Measurements from ENCODE around the gene CLMP. TPM values are rescaled to one million over a fixed set of nuclear protein-coding genes. Genes with fewer than 3 reads are reported as not detected.
"Not testable (repeated sequence)": the region's sequence is repeated elsewhere in the genome, so short reads cannot be mapped to it uniquely, and the experiment has no call there.

Gene CLMP
- total RNA-seq, 3 donors from 2014 or later, result 4.7 to 84.9 (median 11.0) TPM

DNA sequence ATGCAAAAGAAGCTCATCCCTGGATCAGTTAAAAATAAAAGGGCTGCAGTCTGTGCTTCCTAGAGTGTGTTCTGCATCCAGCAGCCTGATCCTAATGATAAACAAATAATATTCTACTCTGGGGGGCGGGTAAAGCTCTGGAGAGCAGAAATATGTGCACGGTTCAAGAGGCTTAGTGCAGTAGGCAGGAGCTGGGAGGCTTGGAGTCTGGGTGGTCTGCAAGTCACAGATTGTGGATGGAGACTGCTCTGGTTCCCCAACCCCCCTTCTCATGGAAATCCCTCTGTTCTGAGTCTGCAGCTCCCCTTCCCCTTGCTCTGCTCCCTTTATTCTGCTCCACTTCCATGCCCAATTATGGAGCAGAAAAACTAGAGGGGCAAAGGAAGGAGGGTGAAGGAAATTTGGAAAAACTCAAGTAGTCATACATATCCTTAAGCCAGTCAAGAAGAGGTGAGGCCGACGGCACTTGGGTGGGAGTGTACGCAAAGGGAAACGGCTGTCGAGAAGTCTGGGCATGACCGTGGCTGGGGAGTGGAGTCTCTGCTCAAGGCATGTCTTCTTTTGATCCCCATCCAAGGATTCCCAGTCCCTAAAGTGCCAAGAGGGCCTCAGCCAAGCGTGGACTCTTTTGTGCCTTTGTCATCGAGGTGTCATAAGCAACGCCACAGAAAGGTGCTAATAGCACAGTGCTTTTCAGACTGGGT lies 16.3 kb upstream of the CLMP start:
- H3K36me3 ChIP-seq (ENCODE audit: low read depth), result no peaks in the 10 kb centered on the region
- ATAC-seq, result no peak
- DNase-seq, result no peak
- H3K4me3 ChIP-seq, result no peak overlapping the region
- H3K9me3 ChIP-seq, result no peaks in the 10 kb centered on the region
- no peak for TF ChIP-seq CTCF (IDR thresholded peaks at IDR 0.05)
- intact Hi-C loops (cut with DNase I, micrococcal nuclease), result no loop called here
- H3K4me1 ChIP-seq (ENCODE audit: low read depth), result peaks cover 16% of the 10 kb centered on the region

- ATAC-seq, result no peak
- DNase-seq, result no peak
- Histone ChIP-seq H3K4me3 (no peak overlapping the region), H3K9me3 (no peaks in the 10 kb centered on the region), H3K4me1 (ENCODE audit: low read depth) (peaks cover 16% of the 10 kb centered on the region), H3K36me3 (ENCODE audit: low read depth) (no peaks in the 10 kb centered on the region)
- no peak for TF ChIP-seq CTCF (IDR thresholded peaks at IDR 0.05)
- intact Hi-C loops (cut with DNase I, micrococcal nuclease), result no loop called here
Observed at GRCh38 chr11:123209591-123209990, 14.5 kb upstream of the CLMP start.

DNA sequence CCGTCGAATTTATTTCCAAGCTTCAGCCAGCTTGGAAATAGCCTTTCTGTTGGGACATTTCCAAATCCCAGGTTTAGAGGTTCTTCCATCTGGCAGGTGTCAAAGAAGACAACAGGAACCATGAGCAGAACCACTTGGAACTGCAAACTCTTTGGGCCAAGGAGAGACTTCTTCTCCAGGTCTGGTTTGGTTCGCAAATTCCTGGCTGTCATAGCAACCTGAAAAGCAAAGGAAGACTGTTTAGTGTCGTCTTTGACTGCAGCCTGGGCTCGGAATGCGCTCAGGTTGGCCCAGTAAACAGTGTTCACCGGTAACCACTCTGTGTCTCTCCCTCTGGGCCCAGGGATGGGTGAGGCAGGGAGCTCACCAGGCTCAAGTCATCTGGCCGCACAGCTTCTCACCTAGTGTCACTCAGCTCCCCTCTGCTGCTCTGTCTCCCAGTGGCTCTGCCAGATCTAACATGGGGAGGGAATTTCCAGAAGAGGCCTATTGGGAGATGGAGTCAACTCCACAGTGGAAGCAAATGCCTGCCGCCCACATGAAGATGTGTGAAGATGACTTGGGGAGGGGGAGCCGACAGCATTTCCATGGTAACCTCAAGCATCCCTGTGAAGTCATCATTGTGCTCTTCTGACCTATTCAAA lies 11.9 kb upstream of the CLMP start:
- H3K4me3 ChIP-seq, result no peak overlapping the region
- ATAC-seq (no peak), DNase-seq (no peak)
- H3K4me1 ChIP-seq (ENCODE audit: low read depth), result no peaks in the 10 kb centered on the region
- TF ChIP-seq CTCF (IDR thresholded peaks at IDR 0.05), result no peak
- no peaks in the 10 kb centered on the region for H3K36me3 ChIP-seq (ENCODE audit: low read depth)
- intact Hi-C loops (cut with DNase I, micrococcal nuclease), result no loop called here
- H3K9me3 ChIP-seq, result no peaks in the 10 kb centered on the region

DNA sequence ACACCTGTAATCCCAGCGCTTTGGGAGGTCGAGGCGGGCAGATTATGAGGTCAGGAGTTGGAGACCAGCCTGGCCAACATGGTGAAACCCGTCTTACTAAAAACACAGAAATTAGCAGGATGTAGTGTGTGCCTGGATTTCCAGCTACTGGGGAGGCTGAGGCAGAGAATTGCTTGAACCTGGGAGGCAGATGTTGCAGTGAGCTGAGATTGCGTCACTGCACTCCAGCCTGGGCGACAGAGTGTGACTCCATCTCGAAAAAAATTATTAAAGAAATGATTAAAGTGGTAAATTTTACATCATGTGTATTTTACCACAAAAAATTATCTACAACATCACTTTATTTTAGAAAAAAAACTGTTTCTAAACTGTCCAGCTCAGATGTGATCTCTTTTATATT lies 11.0 kb upstream of the CLMP start:
- H3K4me1 ChIP-seq (ENCODE audit: low read depth); DNase-seq; H3K4me3 ChIP-seq; H3K36me3 ChIP-seq (ENCODE audit: low read depth); H3K9me3 ChIP-seq; intact Hi-C loops (cut with DNase I, micrococcal nuclease); ATAC-seq: not testable (repeated sequence)

DNA sequence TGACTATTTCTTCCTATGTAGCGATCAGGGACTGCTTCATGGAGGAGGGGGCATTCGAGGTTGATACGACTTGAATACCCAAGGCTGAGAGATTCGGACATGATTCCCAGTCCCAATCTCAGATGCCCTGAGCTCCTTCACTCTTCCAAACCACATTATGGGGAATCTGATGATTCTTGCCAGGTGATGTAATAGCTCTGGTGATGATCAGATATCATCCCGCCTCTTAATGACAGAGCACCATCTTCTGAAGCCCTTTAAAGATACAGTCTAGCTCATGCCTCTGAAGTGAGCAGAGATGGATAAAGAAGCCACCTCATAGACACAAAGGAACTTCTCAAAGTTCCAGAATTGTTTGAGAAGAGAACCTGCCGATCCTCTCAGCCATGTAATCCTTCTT lies 8.9 kb upstream of the CLMP start:
- DNase-seq, result no peak
- H3K4me1 ChIP-seq (ENCODE audit: low read depth), result no peaks in the 10 kb centered on the region
- no peaks in the 10 kb centered on the region for H3K9me3 ChIP-seq
- no peak for TF ChIP-seq CTCF (IDR thresholded peaks at IDR 0.05)
- intact Hi-C loops (cut with DNase I, micrococcal nuclease), result no loop called here
- H3K4me3 ChIP-seq, result no peak overlapping the region
- ATAC-seq, result no peak
- H3K36me3 ChIP-seq (ENCODE audit: low read depth), result no peaks in the 10 kb centered on the region

DNA sequence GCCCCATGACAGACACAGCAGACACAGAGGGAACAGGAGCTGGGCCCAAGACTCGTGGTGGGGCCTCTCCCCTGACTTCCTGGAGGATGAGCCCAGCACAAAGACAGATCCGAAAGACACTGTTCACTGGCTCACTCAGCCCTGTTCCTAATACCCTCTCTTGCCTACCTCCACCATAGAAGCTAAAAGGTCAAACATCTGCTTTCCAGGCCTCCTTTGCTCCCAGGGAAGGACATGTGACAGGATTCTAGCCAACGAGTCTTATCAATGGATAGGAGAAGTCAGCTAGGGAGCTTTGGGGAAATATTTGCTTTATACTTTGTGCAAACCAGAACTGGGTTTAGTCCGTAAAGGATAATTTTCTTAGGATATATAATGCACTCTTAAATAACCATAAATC lies 8.4 kb upstream of the CLMP start:
- intact Hi-C loops (cut with DNase I, micrococcal nuclease), result no loop called here
- DNase-seq, result no peak

More for the DNA sequence above, 8.4 kb upstream of the CLMP start:
- ATAC-seq, result no peak
- Histone ChIP-seq H3K9me3 (no peaks in the 10 kb centered on the region), H3K36me3 (ENCODE audit: low read depth) (no peaks in the 10 kb centered on the region), H3K4me1 (ENCODE audit: low read depth) (no peaks in the 10 kb centered on the region), H3K4me3 (no peak overlapping the region)
- TF ChIP-seq CTCF (IDR thresholded peaks at IDR 0.05), result no peak

Data from mucosa of descending colon (tissue), 3 donors.